ENCODE data around the gene CCDC182.

The CCDC182 gene

GRCh38 chr17:57772774-57773173 is 27.7 kb upstream of the CCDC182 start:
- no peak for ATAC-seq (ENCODE audit: low read depth)
- no peak for TF ChIP-seq CTCF (IDR thresholded peaks at IDR 0.05; ENCODE audit: poor library complexity, severe bottlenecking)

GRCh38 chr17:57767561-57767960 is 22.5 kb upstream of the CCDC182 start:
- Histone ChIP-seq H3K4me1 (ENCODE audit: insufficient read depth, poor library complexity, severe bottlenecking) (no peaks in the 10 kb centered on the region), H3K27me3 (ENCODE audit: insufficient read depth, poor library complexity, severe bottlenecking) (no peaks in the 10 kb centered on the region), H3K27ac (ENCODE audit: poor library complexity, severe bottlenecking) (no peak overlapping the region), H3K9me3 (ENCODE audit: severe bottlenecking) (no peaks in the 10 kb centered on the region), H3K4me3 (ENCODE audit: severe bottlenecking) (no peak overlapping the region), H3K36me3 (ENCODE audit: low read depth) (no peaks in the 10 kb centered on the region)
- ATAC-seq (ENCODE audit: low read depth) (no peak), DNase-seq (ENCODE audit: low spot score) (no peak)
- TF ChIP-seq CTCF (IDR thresholded peaks at IDR 0.05; ENCODE audit: poor library complexity, severe bottlenecking): no peak

More at GRCh38 chr17:57772774-57773173, 27.7 kb upstream of the CCDC182 start:
- no peaks in the 10 kb centered on the region for H3K4me1 ChIP-seq (ENCODE audit: insufficient read depth, poor library complexity, severe bottlenecking)
- H3K36me3 ChIP-seq (ENCODE audit: low read depth): no peaks in the 10 kb centered on the region
- H3K27me3 ChIP-seq (ENCODE audit: insufficient read depth, poor library complexity, severe bottlenecking): peaks cover 4% of the 10 kb centered on the region
- H3K9me3 ChIP-seq (ENCODE audit: severe bottlenecking): no peaks in the 10 kb centered on the region
- no peak overlapping the region for H3K27ac ChIP-seq (ENCODE audit: poor library complexity, severe bottlenecking)
- DNase-seq (ENCODE audit: low spot score): no peak
- H3K4me3 ChIP-seq (ENCODE audit: severe bottlenecking): no peak overlapping the region

- DNase-seq (ENCODE audit: low spot score) (no peak), ATAC-seq (ENCODE audit: low read depth) (no peak)
- Histone ChIP-seq H3K9me3 (ENCODE audit: severe bottlenecking) (no peaks in the 10 kb centered on the region), H3K27ac (ENCODE audit: poor library complexity, severe bottlenecking) (no peak overlapping the region), H3K4me1 (ENCODE audit: insufficient read depth, poor library complexity, severe bottlenecking) (no peaks in the 10 kb centered on the region), H3K4me3 (ENCODE audit: severe bottlenecking) (no peak overlapping the region), H3K27me3 (ENCODE audit: insufficient read depth, poor library complexity, severe bottlenecking) (peaks cover 5% of the 10 kb centered on the region), H3K36me3 (ENCODE audit: low read depth) (no peaks in the 10 kb centered on the region)
- TF ChIP-seq CTCF (IDR thresholded peaks at IDR 0.05; ENCODE audit: poor library complexity, severe bottlenecking): no peak
Observed at GRCh38 chr17:57766318-57766943, 21.3 kb upstream of the CCDC182 start.

- Histone ChIP-seq H3K36me3 (ENCODE audit: low read depth) (no peaks in the 10 kb centered on the region), H3K9me3 (ENCODE audit: severe bottlenecking) (no peaks in the 10 kb centered on the region), H3K27ac (ENCODE audit: poor library complexity, severe bottlenecking) (no peak overlapping the region), H3K27me3 (ENCODE audit: insufficient read depth, poor library complexity, severe bottlenecking) (peaks cover 5% of the 10 kb centered on the region), H3K4me1 (ENCODE audit: insufficient read depth, poor library complexity, severe bottlenecking) (no peaks in the 10 kb centered on the region), H3K4me3 (ENCODE audit: severe bottlenecking) (no peak overlapping the region)
- no peak for TF ChIP-seq CTCF (IDR thresholded peaks at IDR 0.05; ENCODE audit: poor library complexity, severe bottlenecking)
- ATAC-seq (ENCODE audit: low read depth) (no peak), DNase-seq (ENCODE audit: low spot score) (no peak)
Observed at GRCh38 chr17:57762452-57763395, 17.6 kb upstream of the CCDC182 start.

All from RWPE2 (cell line).